Loucy (cell line): Measurements from ENCODE around the gene PLPP3.

ENCODE experiments used
- H2AFZ ChIP-seq: fragments of 200-600 bp; sonication (generic); 2 replicates; pipeline ENCODE4 v1.6.0; 2016; ENCODE audit warnings: antibody characterized with exemption, mild to moderate bottlenecking, low read length, moderate library complexity
- H3F3A ChIP-seq: fragments of 200-600 bp; 2 replicates; pipeline ENCODE4 v1.6.0; 2016; ENCODE audit warnings: antibody characterized with exemption, low read depth, mild to moderate bottlenecking
- H3K27me3 ChIP-seq: fragments of 200-600 bp; sonication (generic); 2 replicates; pipeline ENCODE4 v1.6.1; 2014; ENCODE audit warnings: low read length, mild to moderate bottlenecking; ENCODE audit not compliant: insufficient read depth, poor library complexity, severe bottlenecking
- H3K36me3 ChIP-seq: fragments of 200-600 bp; sonication (generic); 2 replicates; pipeline ENCODE4 v1.6.1; 2016; ENCODE audit warnings: low read length; ENCODE audit not compliant: insufficient read depth
- H3K4me1 ChIP-seq: fragments of 200-600 bp; sonication (generic); 2 replicates; pipeline ENCODE4 v1.5.1; 2014; ENCODE audit warnings: low read length, mild to moderate bottlenecking; ENCODE audit not compliant: insufficient read depth, poor library complexity, severe bottlenecking
- H3K4me2 ChIP-seq: fragments of 200-600 bp; sonication (generic); 2 replicates; pipeline ENCODE4 v1.6.0; 2014; ENCODE audit warnings: antibody characterized with exemption, low read length, low read depth, mild to moderate bottlenecking; ENCODE audit not compliant: poor library complexity, severe bottlenecking
- H3K4me3 ChIP-seq: fragments of 200-600 bp; sonication (generic); 2 replicates; pipeline ENCODE4 v1.5.1; 2014; ENCODE audit warnings: low read length, mild to moderate bottlenecking, mixed read lengths; ENCODE audit not compliant: poor library complexity, severe bottlenecking
- H3K79me2 ChIP-seq: fragments of 200-600 bp; sonication (generic); 2 replicates; pipeline ENCODE4 v1.6.1; 2014; ENCODE audit warnings: low read length; ENCODE audit not compliant: insufficient read depth
- H3K9ac ChIP-seq: fragments of 200-600 bp; sonication (generic); 2 replicates; pipeline ENCODE4 v1.6.0; 2014; ENCODE audit warnings: mild to moderate bottlenecking, low read depth, low read length, moderate library complexity; ENCODE audit not compliant: poor library complexity, severe bottlenecking
- H3K9me2 ChIP-seq: fragments of 200-600 bp; sonication (generic); replicated peaks from 2 replicates; pipeline ENCODE4 v1.6.1; 2016; ENCODE audit warnings: low read depth, low read length, mixed read lengths
- H3K9me3 ChIP-seq: fragments of 200-600 bp; sonication (generic); 2 replicates; pipeline ENCODE4 v1.6.1; 2014; ENCODE audit warnings: mild to moderate bottlenecking, antibody characterized with exemption, low read length, low read depth; ENCODE audit not compliant: insufficient read depth
- H4K20me1 ChIP-seq: fragments of 200-600 bp; sonication (generic); 2 replicates; pipeline ENCODE4 v1.6.0; 2014; ENCODE audit warnings: antibody characterized with exemption, low read length, mild to moderate bottlenecking; ENCODE audit not compliant: insufficient read depth, poor library complexity, severe bottlenecking
- CTCF ChIP-seq: fragments of 200-600 bp; sonication (generic); conservative IDR thresholded peaks from 2 replicates; pipeline ENCODE4 v1.5.1; 2014; ENCODE audit warnings: mild to moderate bottlenecking, antibody characterized with exemption, low read length
- EZH2phosphoT487 ChIP-seq: fragments of 200-600 bp; IDR thresholded peaks from 2 replicates; pipeline ENCODE4 v1.6.1; 2018; ENCODE audit warnings: antibody characterized with exemption, mild to moderate bottlenecking, moderate library complexity, borderline replicate concordance

PLPP3 gene

GRCh38 chr1:56545711-56546110 is 33.7 kb downstream of the PLPP3 start:
- H3K9ac ChIP-seq, result no peak overlapping the region
- no peaks in the 10 kb centered on the region for H3K27me3 ChIP-seq
- H2AFZ ChIP-seq, result no peak overlapping the region
- H3K79me2 ChIP-seq, result no peaks in the 10 kb centered on the region
- H3K4me2 ChIP-seq, result no peak overlapping the region
- TF ChIP-seq CTCF, result no peak
- H4K20me1 ChIP-seq, result no peaks in the 10 kb centered on the region
- H3F3A ChIP-seq, result no peaks in the 10 kb centered on the region
- no peaks in the 10 kb centered on the region for H3K9me3 ChIP-seq
- H3K36me3 ChIP-seq, result no peaks in the 10 kb centered on the region
- H3K4me1 ChIP-seq, result no peaks in the 10 kb centered on the region
- no peak overlapping the region for H3K4me3 ChIP-seq
- H3K9me2 ChIP-seq, result no peaks in the 10 kb centered on the region

- Histone ChIP-seq H4K20me1 (no peaks in the 10 kb centered on the region), H2AFZ (no peak overlapping the region), H3K4me2 (no peak overlapping the region), H3K9me2 (no peaks in the 10 kb centered on the region), H3K4me1 (no peaks in the 10 kb centered on the region), H3K36me3 (no peaks in the 10 kb centered on the region), H3F3A (no peaks in the 10 kb centered on the region), H3K9me3 (no peaks in the 10 kb centered on the region), H3K4me3 (no peak overlapping the region), H3K79me2 (no peaks in the 10 kb centered on the region), H3K9ac (no peak overlapping the region), H3K27me3 (no peaks in the 10 kb centered on the region)
- no peak for TF ChIP-seq EZH2phosphoT487
- no peak for TF ChIP-seq CTCF
Measured at GRCh38 chr1:56543783-56544612, 35.4 kb downstream of the PLPP3 start.

- Histone ChIP-seq H3K9me3 (no peaks in the 10 kb centered on the region; the same call in 1 of the 2 replicates), H3F3A (no peaks in the 10 kb centered on the region), H3K4me2 (no peak overlapping the region), H3K36me3 (no peaks in the 10 kb centered on the region), H3K9ac (no peak overlapping the region), H3K9me2 (no peaks in the 10 kb centered on the region), H3K27me3 (no peaks in the 10 kb centered on the region), H3K4me3 (no peak overlapping the region), H2AFZ (no peak overlapping the region), H3K4me1 (no peaks in the 10 kb centered on the region), H3K79me2 (no peaks in the 10 kb centered on the region), H4K20me1 (no peaks in the 10 kb centered on the region)
- no peak for TF ChIP-seq EZH2phosphoT487
- no peak for TF ChIP-seq CTCF
Measured at GRCh38 chr1:56542651-56543050, 36.7 kb downstream of the PLPP3 start.
